GM21367 (cell line): Measurements from ENCODE around the gene PMF1.

Experiments
- ATAC-seq: cut with Tn5 transposase; IDR thresholded peaks from one replicate; pipeline ENCODE4 v1.9.1; 2021; ENCODE audit not compliant: unreplicated experiment

The PMF1 gene

DNA sequence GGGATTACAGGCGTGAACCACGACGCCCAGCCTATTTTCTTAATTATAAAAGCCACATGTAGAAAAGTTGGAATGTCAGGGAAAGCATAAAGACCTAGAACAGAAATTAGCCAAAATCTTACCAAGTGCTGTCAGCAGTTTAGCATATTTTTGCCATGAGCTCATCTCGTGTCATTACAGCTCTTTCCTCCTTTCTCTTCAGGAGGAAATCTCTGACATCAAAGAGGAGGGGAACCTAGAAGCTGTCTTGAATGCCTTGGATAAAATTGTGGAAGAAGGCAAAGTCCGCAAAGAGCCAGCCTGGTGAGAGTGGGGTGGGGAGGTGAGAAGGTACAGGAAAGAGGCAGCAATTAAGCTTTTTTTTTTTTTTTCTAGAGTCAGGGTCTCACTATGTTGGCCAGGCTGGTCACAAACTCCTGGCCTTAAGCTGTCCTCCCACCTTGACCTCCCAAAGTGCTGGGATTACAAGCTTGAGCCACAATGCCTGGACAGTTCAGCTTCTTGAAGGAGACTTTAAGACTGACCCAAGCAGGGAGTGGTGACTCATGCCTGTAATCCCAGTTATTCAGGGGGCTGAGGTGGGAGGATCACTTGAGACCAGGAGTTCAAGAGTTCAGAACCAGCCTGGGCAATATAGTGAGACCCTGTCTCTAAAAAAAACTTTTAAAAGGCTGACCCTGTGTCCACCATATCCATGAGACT lies 20.8 kb downstream of the PMF1 start:
- ATAC-seq = no peak

DNA sequence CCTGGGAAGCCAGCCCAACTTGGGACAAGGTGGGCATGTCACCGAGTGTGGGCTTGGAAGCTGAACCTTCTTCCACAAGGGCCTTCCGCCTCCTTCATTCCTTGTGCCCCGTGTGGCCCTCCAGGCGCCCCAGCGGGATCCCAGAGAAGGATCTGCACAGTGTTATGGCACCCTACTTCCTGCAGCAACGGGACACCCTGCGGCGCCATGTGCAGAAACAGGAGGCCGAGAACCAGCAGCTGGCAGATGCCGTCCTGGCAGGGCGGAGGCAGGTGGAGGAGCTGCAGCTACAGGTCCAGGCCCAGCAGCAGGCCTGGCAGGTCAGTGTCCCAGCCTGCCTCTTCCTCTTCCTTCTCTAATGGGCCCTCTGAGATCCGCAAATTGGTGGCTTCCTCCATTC lies 23.4 kb downstream of the PMF1 start:
- no peak for ATAC-seq

DNA sequence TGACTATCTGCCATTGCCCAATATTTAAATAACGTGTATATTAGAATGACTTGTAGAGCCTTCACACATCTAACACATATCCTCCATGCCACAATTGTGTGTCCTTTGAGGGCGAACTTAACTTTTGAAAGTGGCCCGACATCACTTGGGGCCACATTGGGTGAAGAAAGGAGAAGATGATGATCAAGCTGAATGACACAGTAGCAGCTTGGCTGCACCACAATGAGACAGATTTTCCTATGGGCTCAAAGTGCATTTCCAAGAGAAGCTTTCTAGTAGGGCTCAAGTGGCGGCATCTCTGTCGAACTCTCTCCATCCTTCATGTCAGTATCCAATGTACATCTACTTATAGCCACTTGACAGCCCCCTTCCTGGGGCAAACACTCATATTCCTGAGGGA lies 25.4 kb downstream of the PMF1 start:
- ATAC-seq = no peak

DNA sequence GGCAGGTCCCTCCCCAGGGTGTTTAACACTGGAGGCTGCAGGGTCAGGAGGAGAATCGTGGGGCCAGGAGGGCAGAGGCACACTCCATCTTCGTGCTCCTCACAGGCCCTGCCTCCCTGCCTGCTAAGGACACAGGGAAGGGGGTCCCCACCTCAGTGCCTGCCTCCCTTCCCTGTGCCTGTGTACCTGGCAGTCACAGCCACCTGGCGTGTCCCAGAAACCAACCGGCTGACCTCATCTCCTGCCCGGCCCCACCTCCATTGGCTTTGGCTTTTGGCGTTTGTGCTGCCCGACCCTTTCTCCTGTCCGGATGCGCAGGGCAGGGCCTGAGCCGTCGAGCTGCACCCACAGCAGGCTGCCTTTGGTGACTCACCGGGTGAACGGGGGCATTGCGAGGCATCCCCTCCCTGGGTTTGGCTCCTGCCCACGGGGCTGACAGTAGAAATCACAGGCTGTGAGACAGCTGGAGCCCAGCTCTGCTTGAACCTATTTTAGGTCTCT lies 28.6 kb downstream of the PMF1 start:
- no peak for ATAC-seq

DNA sequence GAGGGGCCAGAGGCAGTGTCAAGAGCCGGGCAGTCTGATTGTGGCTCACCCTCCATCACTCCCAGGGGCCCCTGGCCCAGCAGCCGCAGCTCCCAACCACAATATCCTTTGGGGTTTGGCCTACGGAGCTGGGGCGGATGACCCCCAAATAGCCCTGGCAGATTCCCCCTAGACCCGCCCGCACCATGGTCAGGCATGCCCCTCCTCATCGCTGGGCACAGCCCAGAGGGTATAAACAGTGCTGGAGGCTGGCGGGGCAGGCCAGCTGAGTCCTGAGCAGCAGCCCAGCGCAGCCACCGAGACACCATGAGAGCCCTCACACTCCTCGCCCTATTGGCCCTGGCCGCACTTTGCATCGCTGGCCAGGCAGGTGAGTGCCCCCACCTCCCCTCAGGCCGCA lies 29.1 kb downstream of the PMF1 start, which contains the start of gene BGLAP:
BGLAP (plus strand) TSS at position 259 of the 400 bp plus-strand sequence; CDS start at position 307, 48 bp downstream.
- no peak for ATAC-seq

DNA sequence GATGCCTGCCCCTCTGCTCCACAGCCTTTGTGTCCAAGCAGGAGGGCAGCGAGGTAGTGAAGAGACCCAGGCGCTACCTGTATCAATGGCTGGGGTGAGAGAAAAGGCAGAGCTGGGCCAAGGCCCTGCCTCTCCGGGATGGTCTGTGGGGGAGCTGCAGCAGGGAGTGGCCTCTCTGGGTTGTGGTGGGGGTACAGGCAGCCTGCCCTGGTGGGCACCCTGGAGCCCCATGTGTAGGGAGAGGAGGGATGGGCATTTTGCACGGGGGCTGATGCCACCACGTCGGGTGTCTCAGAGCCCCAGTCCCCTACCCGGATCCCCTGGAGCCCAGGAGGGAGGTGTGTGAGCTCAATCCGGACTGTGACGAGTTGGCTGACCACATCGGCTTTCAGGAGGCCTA lies 29.9 kb downstream of the PMF1 start:
- ATAC-seq = no peak

DNA sequence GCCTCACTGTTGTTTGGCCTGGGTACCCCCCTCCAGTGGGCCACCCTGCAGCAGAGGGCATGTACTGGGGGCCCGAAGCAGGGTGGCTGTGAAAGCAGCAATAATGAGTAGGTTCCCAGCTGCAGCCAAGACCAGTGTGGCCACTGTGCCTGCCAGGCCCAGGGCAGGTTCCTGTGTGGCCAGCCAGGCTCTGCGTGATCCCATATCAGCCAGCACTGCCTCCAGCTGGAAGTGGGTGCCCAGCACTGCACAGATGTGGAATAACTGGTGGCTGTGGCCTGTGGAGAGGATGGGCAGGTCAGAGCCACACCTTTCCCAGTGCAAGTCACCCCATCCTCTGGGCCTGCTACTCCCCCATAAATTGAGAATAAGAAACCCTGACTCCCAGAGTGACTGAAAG lies 31.3 kb downstream of the PMF1 start:
- no peak for ATAC-seq

DNA sequence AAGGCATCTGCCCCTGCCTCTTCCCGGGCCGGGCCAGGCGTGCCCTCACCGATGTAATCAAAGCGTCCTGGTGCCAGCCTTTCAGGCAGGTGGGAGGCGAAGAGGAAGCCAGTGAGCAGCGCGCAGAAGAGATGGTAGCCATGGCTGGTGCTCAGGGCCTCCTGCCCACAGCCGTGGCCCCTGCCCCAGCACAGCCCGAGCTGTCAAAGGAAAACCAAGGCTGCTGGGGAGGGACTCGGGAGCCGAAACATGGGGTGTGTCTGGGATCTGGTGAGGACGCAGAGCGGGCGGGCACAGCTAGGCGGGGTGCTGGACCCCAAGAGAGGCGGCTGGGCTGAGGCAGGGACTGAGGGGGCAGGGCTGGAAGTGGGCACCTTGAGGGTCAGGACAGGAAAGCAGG lies 31.9 kb downstream of the PMF1 start:
- no peak for ATAC-seq

DNA sequence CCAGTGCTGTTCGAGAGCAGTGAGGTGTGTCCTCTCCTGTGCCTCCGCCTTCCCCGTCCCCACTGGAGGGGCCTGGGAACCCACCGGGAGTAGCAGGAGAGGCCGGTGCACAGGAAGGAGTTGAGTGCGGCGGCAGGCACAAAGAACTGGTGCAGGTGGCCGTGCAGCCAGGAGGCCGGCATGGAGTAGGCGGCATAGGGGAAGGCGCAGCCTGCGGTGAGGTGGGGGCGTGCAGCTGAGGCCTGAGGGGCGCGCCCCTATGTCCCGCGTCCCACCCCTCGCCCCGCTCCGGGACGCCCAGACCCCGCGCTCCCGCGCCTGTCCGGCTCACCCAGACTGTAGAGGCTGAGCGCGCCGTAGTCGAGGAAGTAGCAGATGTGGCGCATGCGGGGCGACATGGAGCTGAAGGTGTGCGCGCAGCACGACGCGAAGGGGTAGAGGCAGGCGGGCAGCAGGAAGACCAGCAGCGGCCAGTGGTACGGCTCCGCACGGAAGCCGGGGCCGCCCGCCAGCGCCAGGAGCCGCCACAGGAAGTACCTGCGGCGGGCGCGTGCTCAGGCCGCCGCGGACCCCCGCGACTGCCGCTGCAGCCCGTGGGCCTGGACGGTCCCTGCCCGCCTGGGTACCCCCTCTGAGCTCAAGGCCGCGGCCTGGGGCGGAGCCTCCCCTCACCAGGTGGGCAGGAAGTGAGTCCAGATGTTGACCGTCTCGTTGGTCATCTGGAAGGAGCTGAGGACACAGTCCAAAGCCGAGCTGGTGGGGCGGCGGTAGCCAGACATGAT lies 32.8 kb downstream of the PMF1 start:
- no peak for ATAC-seq

DNA sequence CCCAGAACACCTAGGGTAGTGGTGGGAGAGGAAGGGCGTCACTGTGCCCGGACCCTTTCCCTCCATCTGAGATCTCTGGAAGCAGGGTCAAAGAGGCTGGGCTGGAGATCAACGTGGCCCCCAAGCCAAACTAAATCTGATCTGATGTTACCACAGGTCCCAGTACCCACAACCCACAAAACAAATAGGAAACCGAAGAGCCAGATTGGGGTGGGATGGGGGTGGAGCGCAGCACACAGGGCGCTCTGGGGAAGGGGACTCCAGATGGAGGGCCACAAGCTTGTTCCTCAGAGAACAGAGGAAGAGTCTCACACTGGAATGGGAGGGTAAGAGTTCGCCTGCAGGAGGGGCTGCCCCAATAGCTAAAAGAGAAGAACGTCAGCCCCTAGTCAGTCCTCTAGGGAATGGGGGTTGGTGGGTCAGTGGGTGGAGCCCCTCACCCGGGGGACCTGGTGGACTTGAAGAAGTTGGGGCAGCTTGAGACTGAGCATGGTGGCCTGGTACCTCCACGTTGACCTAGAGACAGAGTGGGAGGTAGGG lies 33.5 kb downstream of the PMF1 start:
- ATAC-seq = no peak

DNA sequence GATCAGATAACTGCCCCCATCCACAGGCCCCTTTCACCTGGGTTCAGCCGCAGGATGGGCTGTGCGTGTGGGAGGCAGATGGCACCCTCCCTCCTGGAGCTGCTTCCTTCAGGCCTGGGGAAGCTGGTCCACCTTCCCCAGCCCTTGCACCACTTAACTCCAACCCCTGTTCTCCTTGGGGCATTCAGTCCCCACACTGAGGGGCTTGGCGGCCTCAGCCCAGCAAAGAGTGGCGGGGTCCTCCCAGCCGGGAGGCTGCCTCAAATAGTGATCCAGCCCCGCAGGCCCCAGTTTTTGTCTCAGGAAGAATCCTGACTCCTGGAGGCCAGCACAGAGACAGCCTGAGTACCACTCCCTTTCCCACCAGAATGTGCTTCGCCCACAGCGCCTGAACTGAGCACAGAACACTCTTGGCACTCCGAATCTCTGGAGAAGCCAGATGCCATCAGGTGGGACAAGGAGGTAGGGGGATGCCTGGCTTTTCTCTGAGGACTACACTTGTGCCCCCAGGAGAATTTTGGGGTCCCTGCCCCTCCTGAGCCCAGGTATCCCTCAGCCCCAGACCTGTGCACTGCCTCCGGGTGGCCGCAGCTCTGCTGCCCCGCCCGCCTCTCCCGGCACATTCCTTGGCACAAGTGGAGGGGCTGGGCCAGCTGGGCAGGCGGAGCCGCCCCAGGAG lies 34.1 kb downstream of the PMF1 start:
- no peak for ATAC-seq

DNA sequence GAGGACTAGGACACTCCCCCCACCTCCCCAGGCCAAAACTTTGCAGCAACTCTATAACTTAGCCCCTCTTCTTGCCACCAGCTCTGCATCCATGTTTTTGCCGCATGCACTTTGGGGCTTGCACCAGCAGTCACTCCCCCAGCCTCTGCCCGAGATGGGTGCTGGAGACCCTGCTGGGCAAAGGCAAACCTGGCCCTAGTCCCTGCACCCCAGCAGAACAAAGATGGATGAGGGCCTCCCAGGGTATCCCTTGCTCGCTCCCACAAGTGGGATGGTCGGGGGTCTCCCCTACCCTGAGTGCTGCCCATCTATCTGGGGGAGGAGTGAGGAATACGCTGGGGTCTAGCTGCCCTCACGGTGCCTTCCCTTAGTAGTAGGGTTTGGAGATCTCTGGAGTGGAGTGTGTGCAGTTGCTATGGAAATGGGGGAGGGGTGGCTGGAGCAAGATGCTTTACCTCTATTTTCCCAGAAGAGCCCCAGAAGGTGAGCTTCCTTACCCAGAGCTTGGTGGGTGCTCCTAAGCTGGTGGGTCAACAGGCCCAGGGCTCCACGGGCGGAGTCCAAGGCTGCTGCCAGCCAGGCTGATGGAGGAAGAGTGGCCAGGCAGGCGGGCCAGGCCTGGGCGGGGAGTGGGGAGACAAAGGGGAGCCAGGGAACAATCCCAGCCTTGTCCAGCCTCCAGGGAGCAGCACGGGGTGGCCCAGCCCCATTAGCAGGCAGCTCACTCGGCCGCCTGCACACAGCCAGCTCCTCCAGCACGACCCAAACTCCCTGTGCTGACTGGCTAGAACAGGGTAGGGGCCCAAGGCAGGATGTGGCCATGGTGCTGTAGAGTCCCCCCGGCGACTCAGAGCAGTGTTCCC lies 34.9 kb downstream of the PMF1 start, which contains the start of gene PAQR6:
PAQR6 (minus strand) TSS at position 597 of the 863 bp plus-strand sequence. CDS start 1,325 bp downstream, outside the sequence.
- ATAC-seq = no peak

DNA sequence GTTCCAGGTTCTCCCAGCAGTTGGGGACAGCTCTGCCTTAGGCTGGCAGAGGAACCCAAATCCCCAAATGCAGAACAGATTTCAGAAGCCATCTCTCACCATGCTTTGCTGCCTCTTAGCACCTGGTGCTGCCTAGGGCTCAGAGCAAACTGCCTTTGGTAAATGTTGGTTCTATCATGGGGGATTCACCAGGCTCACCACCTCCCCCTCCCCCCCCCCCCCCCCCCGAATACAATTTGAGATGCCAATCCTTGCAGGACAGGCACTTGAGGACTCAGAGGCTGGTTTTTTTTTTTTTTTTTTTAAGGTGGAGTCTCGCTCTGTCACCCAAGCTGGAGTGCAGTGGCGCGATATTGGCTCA lies 35.5 kb downstream of the PMF1 start:
- ATAC-seq = no peak

DNA sequence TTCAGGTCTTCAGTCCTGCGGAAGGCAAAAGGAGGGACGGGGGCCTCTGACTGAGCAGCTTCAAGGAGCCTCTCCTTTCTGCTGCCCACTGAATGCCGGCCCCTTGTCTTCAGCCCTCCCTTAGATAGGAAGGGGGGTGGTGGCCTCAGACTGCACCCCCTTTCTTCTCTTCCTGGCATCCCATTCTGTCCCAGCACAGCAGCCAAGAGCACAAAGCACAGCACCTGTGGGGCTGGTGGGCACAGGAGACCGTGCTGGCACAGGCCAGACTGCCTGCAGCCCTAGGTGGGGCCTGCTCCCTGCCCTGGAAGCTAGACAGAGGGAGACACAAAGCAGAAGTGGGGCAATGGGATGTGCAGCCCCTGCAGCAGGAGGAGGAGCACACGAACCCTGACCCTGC lies 36.8 kb downstream of the PMF1 start:
- ATAC-seq = no peak

DNA sequence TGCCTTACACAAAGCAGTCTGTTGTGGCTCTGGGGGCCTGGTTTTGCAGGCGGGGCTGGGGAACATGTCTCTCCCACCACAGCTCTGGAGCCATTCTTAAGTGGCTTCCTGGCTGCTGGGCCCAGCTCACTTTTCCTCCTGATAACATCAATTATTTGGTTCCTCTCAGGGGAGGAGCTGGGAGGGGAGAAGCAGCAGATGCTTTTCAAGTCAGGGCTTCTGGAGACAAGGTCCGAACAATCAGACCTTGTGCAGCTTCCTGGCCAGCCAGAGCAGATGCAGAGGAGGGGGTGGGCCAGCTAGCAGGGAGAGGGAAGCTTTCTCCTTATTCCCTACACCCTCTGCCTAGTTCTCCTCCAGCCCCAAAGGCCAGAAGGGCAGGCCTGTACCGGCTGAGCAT lies 38.7 kb downstream of the PMF1 start:
- no peak for ATAC-seq

DNA sequence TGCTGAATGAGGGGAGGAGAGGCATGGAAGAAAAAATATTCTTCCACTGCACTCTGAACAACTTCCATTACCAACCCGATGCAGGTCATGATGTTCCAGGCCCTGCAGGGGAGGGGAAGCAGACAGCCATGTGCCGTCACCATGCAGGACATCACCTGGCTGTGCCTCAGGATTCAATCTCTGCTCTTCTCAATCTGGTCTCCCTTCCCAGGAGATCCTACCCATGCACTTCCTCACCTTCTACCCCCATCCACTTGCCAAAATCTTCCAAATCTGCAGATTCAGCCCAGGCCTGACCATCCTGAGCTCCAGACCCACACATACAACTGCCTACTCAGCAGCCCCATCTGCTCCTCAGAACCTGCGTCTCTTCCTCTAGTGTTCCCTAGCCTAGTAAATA lies 40.8 kb downstream of the PMF1 start:
- no peak for ATAC-seq

DNA sequence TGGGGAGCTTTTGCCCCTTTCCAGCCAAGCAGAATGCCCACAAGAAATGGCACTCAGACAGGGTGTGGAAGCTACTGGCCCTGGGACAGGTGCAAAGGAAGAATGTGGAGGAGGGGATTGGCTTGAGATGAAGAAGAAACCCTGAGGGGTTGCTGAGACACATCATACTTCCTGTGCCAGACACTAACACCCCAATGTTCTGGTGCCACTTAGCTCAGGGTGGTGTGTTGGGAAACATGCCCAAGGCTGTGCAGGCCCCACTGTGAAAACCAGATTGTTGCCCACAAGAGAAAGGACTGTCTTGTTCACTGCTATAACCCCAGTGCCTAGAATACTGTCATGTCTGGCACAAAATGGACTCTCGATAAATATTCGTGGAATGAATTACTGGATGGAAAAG lies 44.9 kb downstream of the PMF1 start:
- ATAC-seq = no peak

DNA sequence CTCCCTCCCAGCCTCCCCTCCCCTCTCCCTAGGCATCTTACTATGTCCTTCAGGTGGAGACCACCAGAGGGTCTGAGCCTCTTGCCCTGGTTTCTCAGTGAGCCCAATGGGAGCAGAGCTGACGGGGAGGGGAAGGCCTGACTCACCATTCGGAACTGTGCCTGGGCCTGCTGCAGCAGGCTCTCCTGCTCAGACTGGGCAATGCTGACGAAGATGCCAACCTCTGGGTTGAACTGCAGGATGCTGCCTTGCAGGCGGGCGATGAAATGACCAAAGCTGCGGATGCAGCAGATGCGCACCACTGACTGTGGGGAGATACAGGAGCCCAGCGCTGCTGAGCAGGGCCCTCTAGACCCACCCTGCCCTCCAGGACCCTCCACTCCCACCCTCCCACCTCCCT lies 46.1 kb downstream of the PMF1 start:
- no peak for ATAC-seq

DNA sequence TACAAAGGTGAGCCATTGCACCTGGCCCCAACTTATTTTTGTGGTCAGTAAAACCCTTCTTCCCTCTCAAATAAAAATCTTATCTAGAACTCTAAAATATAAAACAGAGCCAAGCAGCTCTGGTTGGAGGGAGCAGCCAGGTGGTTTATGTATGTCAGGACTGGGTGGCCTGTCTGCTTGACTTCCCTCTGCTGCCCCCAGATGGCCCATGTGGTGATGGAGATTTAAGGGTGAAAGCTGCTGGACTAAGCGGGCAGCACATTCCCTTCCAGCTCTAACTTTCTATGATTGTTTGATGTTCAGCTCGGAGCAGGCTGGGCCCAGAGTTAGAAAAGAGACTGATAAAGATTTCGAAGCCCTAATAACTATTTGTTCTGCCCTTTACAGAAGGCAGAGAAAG lies 47.0 kb downstream of the PMF1 start:
- ATAC-seq = no peak

DNA sequence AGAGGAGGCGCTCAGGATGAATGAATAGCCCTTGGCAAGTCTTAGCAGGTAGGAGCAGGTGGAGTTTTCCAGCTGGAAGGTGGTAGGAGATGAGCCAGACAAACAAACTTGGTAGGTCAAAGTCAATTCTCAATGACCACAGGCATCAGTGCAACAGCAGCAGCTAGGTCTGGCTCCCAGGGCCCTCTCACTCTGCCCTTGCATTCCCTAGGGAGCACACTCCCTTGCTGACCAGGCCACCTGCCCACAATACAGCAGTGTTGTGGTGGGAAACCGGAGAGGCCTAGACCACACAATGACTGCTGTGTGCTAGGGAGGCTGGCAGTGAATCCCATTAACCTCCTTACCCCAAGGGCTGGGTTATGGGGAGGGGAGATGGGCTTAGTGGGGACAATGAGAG lies 48.1 kb downstream of the PMF1 start:
- ATAC-seq = no peak
